Transverse colon (tissue), 4 donors: ENCODE measurements around the gene WSCD2. TPM values are rescaled to one million over a fixed set of nuclear protein-coding genes. Genes with fewer than 3 reads are reported as not detected.

Experiments
- DNase-seq: peaks from one replicate; pipeline ENCODE4 v3.0.0-alpha.2; 2019
- H3K27ac ChIP-seq, 4 donors: fragments of 200-600 bp; sonication (generic); 2 replicates each; pipeline ENCODE4 v1.5.1; 2016 to 2018; ENCODE audit warnings: inconsistent platforms in 4 of 4
- H3K27me3 ChIP-seq: fragments of 200-600 bp; sonication (generic); 2 replicates; pipeline ENCODE4 v1.5.1; 2017; ENCODE audit warnings: inconsistent platforms
- H3K36me3 ChIP-seq, 4 donors: fragments of 200-600 bp; sonication (generic); 2 replicates each; pipeline ENCODE4 v1.5.1; 2017 to 2019; ENCODE audit warnings: inconsistent platforms in 4 of 4
- H3K4me1 ChIP-seq, 4 donors: fragments of 200-600 bp; sonication (generic); 2 replicates each; pipeline ENCODE4 v1.5.1; 2017 to 2020; ENCODE audit warnings: inconsistent platforms in 4 of 4
- H3K4me3 ChIP-seq, 4 donors: fragments of 200-600 bp; sonication (generic); 1 replicate in 1 of 4; 2 replicates in 3 of 4; pipeline versions ENCODE4 v1.5.1 to v1.6.1; 2017 to 2019; ENCODE audit warnings: inconsistent platforms in 4 of 4
- H3K9me3 ChIP-seq, 2 donors: fragments of 200-600 bp; sonication (generic); 2 replicates each; pipeline ENCODE4 v1.5.1; 2017 to 2019; ENCODE audit warnings: inconsistent platforms in 2 of 2
- EP300 ChIP-seq: sonication (generic); formaldehyde crosslinking; IDR thresholded peaks from one replicate; pipeline ENCODE4 v1.6.1; 2017; ENCODE audit warnings: antibody characterized with exemption, low read depth
- POLR2A ChIP-seq: fragments of 450-650 bp; IDR thresholded peaks from one replicate; pipeline ENCODE4 v1.6.1; 2016; ENCODE audit warnings: antibody characterized with exemption, mild to moderate bottlenecking, moderate library complexity
- POLR2AphosphoS5 ChIP-seq, 3 donors: sonication (generic); formaldehyde crosslinking; IDR thresholded peaks; one replicate each; pipeline ENCODE4 v1.6.1; 2016; ENCODE audit warnings: antibody characterized with exemption in 3 of 3
- WGBS, 2 donors: methylation state at CpG; one replicate each; pipeline ENCODE4 v1.1.5; 2018; ENCODE audit warnings: low coverage in 1 of 2; 5-methylcytosine and 5-hydroxymethylcytosine counted together
- in situ Hi-C, 4 donors: fragments of 200-750 bp; cut with MboI; loops; one replicate each; pipeline versions ENCODE4 v1.15.0 to v1.15.1; 2017; ENCODE audit warnings: low sequenced_read_pairs in 3 of 4, low pct_ligation_motif_present in 1 of 4, low pct_unique_long_range_greater_than_20kb in 1 of 4
- intact Hi-C: fragments of 100-400 bp; cut with DNase I; formaldehyde crosslinking; loops from one replicate; pipeline ENCODE4 v1.15.1; 2023; ENCODE audit warnings: low total_unique reads
- total RNA-seq, 4 donors: library from RNA; depleted of rRNA; stranded (reverse); fragments of >200 nt; gene quantifications; one replicate each; pipeline ENCODE4 v1.1.0, GENCODE V29; 2016
- TF ChIP-seq, protein P1 (sequence below), 5 experiments: fragments of 200-600 bp in 3 of 5; fragments of 450-650 bp in 2 of 5; sonication (generic) in 3 of 5; IDR thresholded peaks; 1 replicate in 2 of 5; 2 replicates in 3 of 5; pipeline ENCODE4 v1.5.1; 2016 to 2017; ENCODE audit warnings: antibody characterized with exemption in 5 of 5, inconsistent platforms in 3 of 5, mild to moderate bottlenecking in 2 of 5, moderate library complexity in 1 of 5

The WSCD2 gene
- total RNA-seq, 4 donors from 2014 or later, result 0.16 to 46.6 (median 1.1) TPM; not detected in 1

GRCh38 chr12:108172033-108172432 is 42.9 kb downstream of the WSCD2 start:
- Histone ChIP-seq H3K4me1 (no peaks in the 10 kb centered on the region), H3K36me3 (no peaks in the 10 kb centered on the region), H3K9me3 (no peaks in the 10 kb centered on the region), H3K27ac (no peak overlapping the region), H3K27me3 (no peaks in the 10 kb centered on the region), H3K4me3 (no peak overlapping the region)
- intact Hi-C loops, result no loop called here
- in situ Hi-C loops, result no loop called here
- 50 to 63% methylated on average over 2 of the region's 2 CpGs for WGBS, 2 donors
- no peak for TF ChIP-seq POLR2AphosphoS5 (IDR thresholded peaks at IDR 0.05)
- TF ChIP-seq, protein P1, sequence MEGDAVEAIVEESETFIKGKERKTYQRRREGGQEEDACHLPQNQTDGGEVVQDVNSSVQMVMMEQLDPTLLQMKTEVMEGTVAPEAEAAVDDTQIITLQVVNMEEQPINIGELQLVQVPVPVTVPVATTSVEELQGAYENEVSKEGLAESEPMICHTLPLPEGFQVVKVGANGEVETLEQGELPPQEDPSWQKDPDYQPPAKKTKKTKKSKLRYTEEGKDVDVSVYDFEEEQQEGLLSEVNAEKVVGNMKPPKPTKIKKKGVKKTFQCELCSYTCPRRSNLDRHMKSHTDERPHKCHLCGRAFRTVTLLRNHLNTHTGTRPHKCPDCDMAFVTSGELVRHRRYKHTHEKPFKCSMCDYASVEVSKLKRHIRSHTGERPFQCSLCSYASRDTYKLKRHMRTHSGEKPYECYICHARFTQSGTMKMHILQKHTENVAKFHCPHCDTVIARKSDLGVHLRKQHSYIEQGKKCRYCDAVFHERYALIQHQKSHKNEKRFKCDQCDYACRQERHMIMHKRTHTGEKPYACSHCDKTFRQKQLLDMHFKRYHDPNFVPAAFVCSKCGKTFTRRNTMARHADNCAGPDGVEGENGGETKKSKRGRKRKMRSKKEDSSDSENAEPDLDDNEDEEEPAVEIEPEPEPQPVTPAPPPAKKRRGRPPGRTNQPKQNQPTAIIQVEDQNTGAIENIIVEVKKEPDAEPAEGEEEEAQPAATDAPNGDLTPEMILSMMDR (IDR thresholded peaks at IDR 0.05), result no peak
- TF ChIP-seq POLR2A, result no peak
- no peak for TF ChIP-seq EP300
- DNase-seq, result no peak

- H3K27me3 ChIP-seq, result no peaks in the 10 kb centered on the region
- H3K27ac ChIP-seq, result no peak overlapping the region
- intact Hi-C loops, result no loop called here
- H3K9me3 ChIP-seq, result no peaks in the 10 kb centered on the region
- in situ Hi-C loops, result no loop called here
- DNase-seq, result no peak
- WGBS, 2 donors, result 49 to 80% methylated on average over 1 to 3 of the region's 4 CpGs
- H3K36me3 ChIP-seq, result no peaks in the 10 kb centered on the region
- no peak overlapping the region for H3K4me3 ChIP-seq
- TF ChIP-seq POLR2AphosphoS5 (IDR thresholded peaks at IDR 0.05), result no peak
- TF ChIP-seq POLR2A, result no peak
- TF ChIP-seq, protein P1 (IDR thresholded peaks at IDR 0.05), result no peak
- no peak for TF ChIP-seq EP300
- H3K4me1 ChIP-seq, result no peaks in the 10 kb centered on the region
These were observed 44.1 kb downstream of the WSCD2 start for GRCh38 chr12:108173160-108173559.

GRCh38 chr12:108173892-108174291 is 44.8 kb downstream of the WSCD2 start:
- Histone ChIP-seq H3K9me3 (no peaks in the 10 kb centered on the region), H3K4me3 (no peak overlapping the region), H3K4me1 (no peaks in the 10 kb centered on the region), H3K27me3 (no peaks in the 10 kb centered on the region), H3K27ac (no peak overlapping the region), H3K36me3 (no peaks in the 10 kb centered on the region)
- intact Hi-C loops, result no loop called here
- TF ChIP-seq, protein P1 (IDR thresholded peaks at IDR 0.05), result no peak
- 60 to 65% methylated on average over 3 to 6 of the region's 6 CpGs for WGBS, 2 donors
- in situ Hi-C loops, result no loop called here
- DNase-seq, result no peak

GRCh38 chr12:108174641-108175040 is 45.6 kb downstream of the WSCD2 start:
- Histone ChIP-seq H3K27me3 (no peaks in the 10 kb centered on the region), H3K4me1 (no peaks in the 10 kb centered on the region), H3K36me3 (no peaks in the 10 kb centered on the region), H3K9me3 (no peaks in the 10 kb centered on the region), H3K27ac (no peak overlapping the region), H3K4me3 (no peak overlapping the region)
- TF ChIP-seq POLR2A (no peak), POLR2AphosphoS5 (IDR thresholded peaks at IDR 0.05) (no peak), EP300 (no peak)
- TF ChIP-seq, protein P1 (IDR thresholded peaks at IDR 0.05), result no peak
- DNase-seq, result no peak
- intact Hi-C loops (no loop called here), in situ Hi-C loops (no loop called here)
- WGBS, 2 donors, result 70% methylated on average over 6 of the region's 6 CpGs; no CpG with 5 or more reads in 1 of the 2 donors
